HCT116 (cell line): ENCODE data around the gene NIBAN1.

Experiments
- CEBPB ChIP-seq: IDR thresholded peaks from 2 replicates; pipeline ENCODE4 v1.6.1; 2012; ENCODE audit warnings: low read depth
- EGR1 ChIP-seq: IDR thresholded peaks from 2 replicates; pipeline ENCODE4 v1.6.1; 2012; ENCODE audit warnings: low read depth
- EZH2 ChIP-seq: fragments of 200-600 bp; sonication (generic); IDR thresholded peaks from 2 replicates; pipeline ENCODE4 v1.6.1; 2017; ENCODE audit warnings: antibody characterized with exemption, mixed run types
- JUND ChIP-seq: IDR thresholded peaks from 2 replicates; pipeline ENCODE4 v1.6.1; 2012
- POLR2AphosphoS5 ChIP-seq: IDR thresholded peaks from 2 replicates; pipeline ENCODE4 v1.6.1; 2011; ENCODE audit warnings: mild to moderate bottlenecking, low read depth, low read length, moderate library complexity
- SP1 ChIP-seq: IDR thresholded peaks from 2 replicates; pipeline ENCODE4 v1.6.1; 2012; ENCODE audit warnings: low read depth
- TF ChIP-seq, protein P1 (sequence below), 3 experiments: fragments of 200-600 bp in 1 of 3; sonication (generic) in 1 of 3; IDR thresholded peaks in 2 of 3; conservative IDR thresholded peaks in 1 of 3; 2 replicates each; pipeline ENCODE4 v1.5.1; 2012 to 2017; ENCODE audit warnings: low read depth in 2 of 3, low read length in 2 of 3, antibody characterized with exemption in 1 of 3, borderline replicate concordance in 1 of 3, control low read depth in 1 of 3, mild to moderate bottlenecking in 1 of 3, mixed read lengths in 1 of 3, mixed run types in 1 of 3, moderate library complexity in 1 of 3; ENCODE audit not compliant: insufficient read depth in 1 of 3

- TF ChIP-seq, protein P1, sequence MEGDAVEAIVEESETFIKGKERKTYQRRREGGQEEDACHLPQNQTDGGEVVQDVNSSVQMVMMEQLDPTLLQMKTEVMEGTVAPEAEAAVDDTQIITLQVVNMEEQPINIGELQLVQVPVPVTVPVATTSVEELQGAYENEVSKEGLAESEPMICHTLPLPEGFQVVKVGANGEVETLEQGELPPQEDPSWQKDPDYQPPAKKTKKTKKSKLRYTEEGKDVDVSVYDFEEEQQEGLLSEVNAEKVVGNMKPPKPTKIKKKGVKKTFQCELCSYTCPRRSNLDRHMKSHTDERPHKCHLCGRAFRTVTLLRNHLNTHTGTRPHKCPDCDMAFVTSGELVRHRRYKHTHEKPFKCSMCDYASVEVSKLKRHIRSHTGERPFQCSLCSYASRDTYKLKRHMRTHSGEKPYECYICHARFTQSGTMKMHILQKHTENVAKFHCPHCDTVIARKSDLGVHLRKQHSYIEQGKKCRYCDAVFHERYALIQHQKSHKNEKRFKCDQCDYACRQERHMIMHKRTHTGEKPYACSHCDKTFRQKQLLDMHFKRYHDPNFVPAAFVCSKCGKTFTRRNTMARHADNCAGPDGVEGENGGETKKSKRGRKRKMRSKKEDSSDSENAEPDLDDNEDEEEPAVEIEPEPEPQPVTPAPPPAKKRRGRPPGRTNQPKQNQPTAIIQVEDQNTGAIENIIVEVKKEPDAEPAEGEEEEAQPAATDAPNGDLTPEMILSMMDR (IDR thresholded peaks at IDR 0.05 in 2 of 3, conservative IDR thresholded peaks at IDR 0.05 in 1 of 3; ENCODE audit: borderline replicate concordance in 1 of 3, insufficient read depth in 1 of 3, low read depth in 2 of 3, low read length in 2 of 3) = no peak
- no peak for TF ChIP-seq EZH2
- no peak for TF ChIP-seq POLR2AphosphoS5
- TF ChIP-seq EGR1 = no peak
- no peak for TF ChIP-seq SP1
- TF ChIP-seq CEBPB = no peak
- TF ChIP-seq JUND = no peak
Observed at GRCh38 chr1:184952428-184952827, 21.9 kb downstream of the NIBAN1 start.
